Measurements from ENCODE around the gene RAB38. TPM values are rescaled to one million over a fixed set of nuclear protein-coding genes. Genes with fewer than 3 reads are reported as not detected.

The RAB38 gene
- total RNA-seq, 1 donor from 2014 or later, result 8.1 TPM

- no peaks in the 10 kb centered on the region for H4K20me1 ChIP-seq (ENCODE audit: low read depth)
- H3K27me3 ChIP-seq, result no peaks in the 10 kb centered on the region
- H3K4me2 ChIP-seq, result no peak overlapping the region
- Mint-ChIP-seq H3K27me3 (ENCODE audit: insufficient read depth, low read depth) (no peaks in the 10 kb centered on the region), H3K9me3 (no peaks in the 10 kb centered on the region), H3K36me3 (no peaks in the 10 kb centered on the region), H3K4me1 (no peaks in the 10 kb centered on the region), H3K4me3 (no peak overlapping the region), H3K27ac (no peak overlapping the region)
- H3K4me3 ChIP-seq, result no peak overlapping the region
- no peaks in the 10 kb centered on the region for H3K36me3 ChIP-seq
- no peaks in the 10 kb centered on the region for H3K79me2 ChIP-seq (ENCODE audit: low read depth)
- H3K9ac ChIP-seq, result no peak overlapping the region
- TF ChIP-seq EZH2phosphoT487 (IDR thresholded peaks at IDR 0.05) (no peak), EZH2 (IDR thresholded peaks at IDR 0.05) (no peak), CTCF (IDR thresholded peaks at IDR 0.05) (no peak)
- H3K9me3 ChIP-seq (ENCODE audit: low read depth), result no peaks in the 10 kb centered on the region
- no peak for DNase-seq (ENCODE audit: low spot score)
- H2AFZ ChIP-seq (replicated peaks), result no peak overlapping the region
- H3K4me1 ChIP-seq, result no peaks in the 10 kb centered on the region
- no peaks in the 10 kb centered on the region for H3F3A ChIP-seq (ENCODE audit: low read depth)
- H3K27ac ChIP-seq, result no peak overlapping the region
These were observed 111.0 kb downstream of the RAB38 start for GRCh38 chr11:88064097-88064705.

Small RNA genes lying within 50 kb of the gene (microRNA-seq; reads per million reads assigned to microRNA genes)
- not detected for gene MIR3166

Small RNA genes lying within 50 kb of the gene (small RNA-seq; reads per million reads assigned to genes)
- gene MIR3166 (not detected), gene RF00019 (not detected)

Other genes starting within 250 kb of the RAB38 start
- gene CTSC, start 162.3 kb upstream of the RAB38 start, total RNA-seq (ENCODE audit: low replicate concordance), result 94.6 and 96.4 TPM in 2 replicates

All from neural progenitor cell (in vitro differentiated cells).